Liver (tissue), 9 donors: ENCODE data around the gene ZFAND3. TPM values are rescaled to one million over a fixed set of nuclear protein-coding genes. Genes with fewer than 3 reads are reported as not detected.

Source experiments
- DNase-seq: peaks from one replicate; pipeline ENCODE4 v3.0.0-alpha.2; 2017; ENCODE audit warnings: low spot score
- H3K27ac ChIP-seq, 2 donors: one replicate each; pipeline ENCODE4 v1.7.0; 2013; ENCODE audit warnings: inconsistent platforms in 2 of 2, low read length in 2 of 2, control low read depth in 1 of 2, low read depth in 1 of 2, mild to moderate bottlenecking in 1 of 2
- H3K27me3 ChIP-seq, 4 donors: one replicate each; pipeline versions ENCODE4 v1.6.1 to v1.7.0; 2013; ENCODE audit warnings: low read length in 3 of 4, inconsistent platforms in 1 of 4, mild to moderate bottlenecking in 1 of 4, moderate library complexity in 1 of 4; ENCODE audit not compliant: control insufficient read depth in 4 of 4, insufficient read depth in 4 of 4
- H3K36me3 ChIP-seq, 4 donors: one replicate each; pipeline versions ENCODE4 v1.6.1 to v1.7.0; 2013; ENCODE audit warnings: low read length in 3 of 4, mild to moderate bottlenecking in 3 of 4, low read depth in 1 of 4, moderate library complexity in 1 of 4; ENCODE audit not compliant: control insufficient read depth in 4 of 4, insufficient read depth in 3 of 4
- H3K4me1 ChIP-seq, 4 donors: one replicate each; pipeline versions ENCODE4 v1.6.1 to v1.7.0; 2013; ENCODE audit warnings: low read length in 3 of 4, mild to moderate bottlenecking in 3 of 4, moderate library complexity in 1 of 4; ENCODE audit not compliant: control insufficient read depth in 4 of 4, insufficient read depth in 4 of 4
- H3K4me3 ChIP-seq, 3 donors: one replicate each; pipeline versions ENCODE4 v1.6.1 to v1.7.0; 2013; ENCODE audit warnings: low read length in 3 of 3, control low read depth in 1 of 3, low read depth in 1 of 3, mild to moderate bottlenecking in 1 of 3
- H3K9ac ChIP-seq, 2 donors: one replicate each; pipeline ENCODE4 v1.7.0; 2013; ENCODE audit warnings: low read length in 2 of 2, mild to moderate bottlenecking in 2 of 2, moderate library complexity in 2 of 2, control low read depth in 1 of 2, low read depth in 1 of 2
- H3K9me3 ChIP-seq, 4 donors: one replicate each; pipeline versions ENCODE4 v1.6.1 to v1.7.0; 2013; ENCODE audit warnings: low read length in 3 of 4; ENCODE audit not compliant: control insufficient read depth in 4 of 4
- ATF3 ChIP-seq: IDR thresholded peaks from 2 replicates; pipeline ENCODE4 v1.6.1; 2016; ENCODE audit warnings: antibody characterized with exemption
- CTCF ChIP-seq: fragments of 150-350 bp; IDR thresholded peaks from 2 replicates; pipeline ENCODE4 v1.5.1; 2017; ENCODE audit warnings: improper control_type of control experiment, low read depth, low read length; ENCODE audit not compliant: missing input control
- EGR1 ChIP-seq, 2 donors: IDR thresholded peaks; 2 replicates each; pipeline ENCODE4 v1.6.1; 2016 to 2018; ENCODE audit warnings: antibody characterized with exemption in 2 of 2, low read depth in 2 of 2
- FOXA1 ChIP-seq: IDR thresholded peaks from 2 replicates; pipeline ENCODE4 v1.6.1; 2016; ENCODE audit warnings: antibody characterized with exemption
- FOXA2 ChIP-seq: IDR thresholded peaks from 2 replicates; pipeline ENCODE4 v1.6.1; 2016; ENCODE audit warnings: antibody characterized with exemption
- GABPA ChIP-seq, 2 donors: IDR thresholded peaks in 1 of 2; conservative IDR thresholded peaks in 1 of 2; 2 replicates each; pipeline ENCODE4 v1.6.1; 2016; ENCODE audit warnings: antibody characterized with exemption in 2 of 2, mild to moderate bottlenecking in 1 of 2, moderate library complexity in 1 of 2
- HNF4A ChIP-seq, 2 donors: conservative IDR thresholded peaks; 2 replicates each; pipeline ENCODE4 v1.6.1; 2016; ENCODE audit warnings: antibody characterized with exemption in 2 of 2, mild to moderate bottlenecking in 2 of 2
- HNF4G ChIP-seq: IDR thresholded peaks from 2 replicates; pipeline ENCODE4 v1.6.1; 2016; ENCODE audit warnings: antibody characterized with exemption
- JUND ChIP-seq, 2 donors: IDR thresholded peaks; 2 replicates each; pipeline ENCODE4 v1.6.1; 2016; ENCODE audit warnings: antibody characterized with exemption in 2 of 2
- MAX ChIP-seq: IDR thresholded peaks from 2 replicates; pipeline ENCODE4 v1.6.1; 2016; ENCODE audit warnings: antibody characterized with exemption
- NR2F2 ChIP-seq: IDR thresholded peaks from 2 replicates; pipeline ENCODE4 v1.6.1; 2016; ENCODE audit warnings: antibody characterized with exemption
- RAD21 ChIP-seq, 2 donors: IDR thresholded peaks; 2 replicates each; pipeline ENCODE4 v1.6.1; 2016; ENCODE audit warnings: antibody characterized with exemption in 2 of 2, mild to moderate bottlenecking in 2 of 2
- REST ChIP-seq: IDR thresholded peaks from 2 replicates; pipeline ENCODE4 v1.6.1; 2016; ENCODE audit warnings: antibody characterized with exemption, mild to moderate bottlenecking
- RXRA ChIP-seq, 2 donors: IDR thresholded peaks; 2 replicates each; pipeline ENCODE4 v1.6.1; 2017 to 2018; ENCODE audit warnings: antibody characterized with exemption in 2 of 2, mild to moderate bottlenecking in 1 of 2
- SP1 ChIP-seq: IDR thresholded peaks from 2 replicates; pipeline ENCODE4 v1.6.1; 2018; ENCODE audit warnings: antibody characterized with exemption, mild to moderate bottlenecking
- TAF1 ChIP-seq: conservative IDR thresholded peaks from 2 replicates; pipeline ENCODE4 v1.6.1; 2016; ENCODE audit warnings: antibody characterized with exemption, mild to moderate bottlenecking
- YY1 ChIP-seq: IDR thresholded peaks from 2 replicates; pipeline ENCODE4 v1.6.1; 2016; ENCODE audit warnings: antibody characterized with exemption, mild to moderate bottlenecking
- ZBTB33 ChIP-seq: IDR thresholded peaks from 2 replicates; pipeline ENCODE4 v1.6.1; 2016; ENCODE audit warnings: antibody characterized with exemption
- WGBS: extraction: QIAGEN DNeasy Blood & Tissue Kit; methylation state at CpG from one replicate; pipeline ENCODE4 v1.1.7; 2013; 5-methylcytosine and 5-hydroxymethylcytosine counted together
- polyA plus RNA-seq, 2 donors: library from polyadenylated mRNA; stranded (reverse) in 1 of 2; unstranded in 1 of 2; fragments of 200-250 nt in 1 of 2; fragments of >200 nt in 1 of 2; fragmentation: Nextera tagmentation in 1 of 2; extraction: Ambion mirVana in 1 of 2; gene quantifications; one replicate each; pipeline versions ENCODE4 v1.2.1 to v1.2.3, GENCODE V29; 2013 to 2015
- total RNA-seq, 2 donors: library from RNA; depleted of rRNA; stranded (reverse); fragments of >200 nt; gene quantifications; one replicate each; pipeline ENCODE4 v1.2.3, GENCODE V29; 2014
- donor health status: healthy.
- donor health status: healthy.
- donor health status: healthy.
- donor health status: healthy.
- donor health status: healthy.

The ZFAND3 gene
- total and polyA plus RNA-seq, 4 donors = 7.7 to 37.5 (median 23.1) TPM

- Histone ChIP-seq H3K27ac (no peak overlapping the region), H3K27me3 (no peaks in the 10 kb centered on the region), H3K36me3 (no peaks in the 10 kb centered on the region), H3K4me1 (peaks cover 15 to 35% (median 24%) of the 10 kb centered on the region in 4 donors), H3K4me3 (no peak overlapping the region), H3K9ac (no peak overlapping the region), H3K9me3 (no peaks in the 10 kb centered on the region)
- DNase-seq = no peak
- TF ChIP-seq HNF4G (no peak), YY1 (no peak), HNF4A (conservative IDR thresholded peaks at IDR 0.05) (no peak), NR2F2 (no peak), FOXA1 (no peak), GABPA (IDR thresholded peaks at IDR 0.05 in 1 of 2, conservative IDR thresholded peaks at IDR 0.05 in 1 of 2) (no peak), EGR1 (IDR thresholded peaks at IDR 0.05; ENCODE audit: low read depth in 2 of 2) (no peak), FOXA2 (no peak), RAD21 (IDR thresholded peaks at IDR 0.05) (no peak), CTCF (no peak), JUND (IDR thresholded peaks at IDR 0.05) (no peak), RXRA (IDR thresholded peaks at IDR 0.05) (no peak), MAX (no peak), REST (no peak)
Measured at GRCh38 chr6:37801605-37801940, 18.0 kb upstream of the ZFAND3 start.

- WGBS = 88% methylated on average over 2 of the region's 2 CpGs
- Histone ChIP-seq H3K27ac (no peak overlapping the region), H3K9ac (no peak overlapping the region)
Measured at GRCh38 chr6:37802810-37803209, 16.7 kb upstream of the ZFAND3 start.

More at GRCh38 chr6:37802810-37803209, 16.7 kb upstream of the ZFAND3 start:
- TF ChIP-seq ZBTB33 = no peak
- no peak for TF ChIP-seq RAD21 (IDR thresholded peaks at IDR 0.05)
- no peak for TF ChIP-seq EGR1 (IDR thresholded peaks at IDR 0.05; ENCODE audit: low read depth in 2 of 2)
- TF ChIP-seq MAX = no peak
- TF ChIP-seq RXRA (IDR thresholded peaks at IDR 0.05) = no peak
- no peak for TF ChIP-seq SP1
- TF ChIP-seq TAF1 = no peak
- no peak for TF ChIP-seq GABPA (IDR thresholded peaks at IDR 0.05 in 1 of 2, conservative IDR thresholded peaks at IDR 0.05 in 1 of 2)
- TF ChIP-seq FOXA1 = no peak
- no peak for TF ChIP-seq CTCF
- no peak for TF ChIP-seq HNF4A (conservative IDR thresholded peaks at IDR 0.05)
- TF ChIP-seq NR2F2 = no peak
- no peak for TF ChIP-seq YY1
- TF ChIP-seq HNF4G = no peak
- TF ChIP-seq FOXA2 = no peak
- TF ChIP-seq ATF3 = no peak
- TF ChIP-seq REST = no peak
- no peak for TF ChIP-seq JUND (IDR thresholded peaks at IDR 0.05)
- DNase-seq = no peak
- no peaks in the 10 kb centered on the region for H3K36me3 ChIP-seq
- H3K9me3 ChIP-seq = no peaks in the 10 kb centered on the region
- H3K4me1 ChIP-seq = peaks cover 13 to 35% (median 24%) of the 10 kb centered on the region in 4 donors
- H3K4me3 ChIP-seq = no peak overlapping the region
- no peaks in the 10 kb centered on the region for H3K27me3 ChIP-seq
